Measurements from ENCODE around the gene RCAN1. TPM values are rescaled to one million over a fixed set of nuclear protein-coding genes. Genes with fewer than 3 reads are reported as not detected.

Gene RCAN1
- total and polyA plus RNA-seq, 2 of the 13 experiments (the other 11 are each of a cell fraction or from before 2014, with no cell fraction given), result 9.4 to 34.1 TPM

- no peak for TF ChIP-seq ZKSCAN8 (CRISPR knock-in tag; IDR thresholded peaks at IDR 0.05; ENCODE audit: borderline replicate concordance)
- TF ChIP-seq, protein P1, sequence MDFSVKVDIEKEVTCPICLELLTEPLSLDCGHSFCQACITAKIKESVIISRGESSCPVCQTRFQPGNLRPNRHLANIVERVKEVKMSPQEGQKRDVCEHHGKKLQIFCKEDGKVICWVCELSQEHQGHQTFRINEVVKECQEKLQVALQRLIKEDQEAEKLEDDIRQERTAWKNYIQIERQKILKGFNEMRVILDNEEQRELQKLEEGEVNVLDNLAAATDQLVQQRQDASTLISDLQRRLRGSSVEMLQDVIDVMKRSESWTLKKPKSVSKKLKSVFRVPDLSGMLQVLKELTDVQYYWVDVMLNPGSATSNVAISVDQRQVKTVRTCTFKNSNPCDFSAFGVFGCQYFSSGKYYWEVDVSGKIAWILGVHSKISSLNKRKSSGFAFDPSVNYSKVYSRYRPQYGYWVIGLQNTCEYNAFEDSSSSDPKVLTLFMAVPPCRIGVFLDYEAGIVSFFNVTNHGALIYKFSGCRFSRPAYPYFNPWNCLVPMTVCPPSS (IDR thresholded peaks at IDR 0.05), result no peak
- TF ChIP-seq ZNF382 (CRISPR knock-in tag; IDR thresholded peaks at IDR 0.05; ENCODE audit: borderline replicate concordance), result peak; percentile 89
- FAIRE-seq, result no peak
- Histone ChIP-seq H4K20me1 (ENCODE audit: insufficient read depth, low read length) (no peaks in the 10 kb centered on the region), H3K27me3 (ENCODE audit: control insufficient read depth in 1 of 2, insufficient read depth in 2 of 2, low read length in 2 of 2) (peaks cover 2 to 10% of the 10 kb centered on the region in 2 experiments; a peak in 3 of 5 replicates), H3K9ac (ENCODE audit: insufficient read depth, low read depth, low read length) (no peak overlapping the region), H3K4me2 (ENCODE audit: low read depth, low read length) (no peak overlapping the region), H3K36me3 (replicated peaks in 1 of 2; ENCODE audit: control insufficient read depth in 1 of 2, insufficient read depth in 2 of 2, low read length in 2 of 2) (no peaks in the 10 kb centered on the region), H3K9me3 (ENCODE audit: low read length) (peaks cover 12% of the 10 kb centered on the region; the same call in 1 of the 2 replicates), H3K27ac (ENCODE audit: extremely low read length, insufficient read depth, low read length) (no peak overlapping the region), H3K79me2 (ENCODE audit: insufficient read depth, low read length) (no peaks in the 10 kb centered on the region), H3K4me1 (ENCODE audit: insufficient read depth, low read length) (no peaks in the 10 kb centered on the region), H2AFZ (ENCODE audit: low read length) (no peak overlapping the region), H3K4me3 (replicated peaks in 1 of 3; ENCODE audit: insufficient read depth in 1 of 3, low read depth in 2 of 3, low read length in 3 of 3) (no peak overlapping the region)
- DNase-seq (ENCODE audit: low spot score), result no peak
- no TSS peak for BruUV-seq (replicated peaks)
- WGBS (ENCODE audit: low lambda C conversion rate), result 29% methylated on average over 1 of the region's 1 CpG
- CTCF ChIA-PET (ENCODE audit: low intra/inter-chr PET ratio, low total read pairs), result no interaction called here
- POLR2A ChIA-PET, result no interaction called here
- intact Hi-C loops (cut with micrococcal nuclease; ENCODE audit: unreplicated experiment), result no loop called here
- no peak for ATAC-seq
- in situ Hi-C loops (cut with HindIII; ENCODE audit: extremely low pct_ligation_motif_present, low pct_unique_long_range_greater_than_20kb), result no loop called here
Observed at GRCh38 chr21:34651642-34652041, 36.7 kb upstream of the RCAN1 start.

- in situ Hi-C loops (cut with HindIII; ENCODE audit: extremely low pct_ligation_motif_present, low pct_unique_long_range_greater_than_20kb), result no loop called here
- Histone ChIP-seq H3K4me3 (replicated peaks in 1 of 3; ENCODE audit: insufficient read depth in 1 of 3, low read depth in 2 of 3, low read length in 3 of 3) (no peak overlapping the region), H3K36me3 (replicated peaks in 1 of 2; ENCODE audit: control insufficient read depth in 1 of 2, insufficient read depth in 2 of 2, low read length in 2 of 2) (no peaks in the 10 kb centered on the region), H3K9me3 (ENCODE audit: low read length) (peaks cover 12% of the 10 kb centered on the region; the same call in 1 of the 2 replicates), H3K27me3 (ENCODE audit: control insufficient read depth in 1 of 2, insufficient read depth in 2 of 2, low read length in 2 of 2) (peaks cover 2 to 12% of the 10 kb centered on the region in 2 experiments; a peak in 3 of 5 replicates), H3K9ac (ENCODE audit: insufficient read depth, low read depth, low read length) (no peak overlapping the region), H4K20me1 (ENCODE audit: insufficient read depth, low read length) (no peaks in the 10 kb centered on the region), H3K4me1 (ENCODE audit: insufficient read depth, low read length) (no peaks in the 10 kb centered on the region), H3K27ac (ENCODE audit: extremely low read length, insufficient read depth, low read length) (no peak overlapping the region), H2AFZ (ENCODE audit: low read length) (no peak overlapping the region), H3K79me2 (ENCODE audit: insufficient read depth, low read length) (no peaks in the 10 kb centered on the region), H3K4me2 (ENCODE audit: low read depth, low read length) (no peak overlapping the region)
- CTCF ChIA-PET (ENCODE audit: low intra/inter-chr PET ratio, low total read pairs), result no interaction called here
- POLR2A ChIA-PET, result no interaction called here
- no peak for FAIRE-seq
- ATAC-seq, result no peak
- no peak for TF ChIP-seq ZFAT (CRISPR knock-in tag; conservative IDR thresholded peaks at IDR 0.05)
- no peak for TF ChIP-seq GABPB1 (CRISPR knock-in tag; IDR thresholded peaks at IDR 0.05)
- no peak for TF ChIP-seq ZBTB20 (CRISPR knock-in tag; IDR thresholded peaks at IDR 0.05; ENCODE audit: borderline replicate concordance, low read depth)
- TF ChIP-seq HNRNPK (IDR thresholded peaks at IDR 0.05; ENCODE audit: low read depth, low read length, poor library complexity, severe bottlenecking), result no peak
- TF ChIP-seq HIC2 (CRISPR knock-in tag; IDR thresholded peaks at IDR 0.05; ENCODE audit: low read depth), result no peak
- no peak for TF ChIP-seq YY1 (IDR thresholded peaks at IDR 0.05; ENCODE audit: insufficient read depth, insufficient replicate concordance, low read depth, low read length)
- TF ChIP-seq, protein P2, sequence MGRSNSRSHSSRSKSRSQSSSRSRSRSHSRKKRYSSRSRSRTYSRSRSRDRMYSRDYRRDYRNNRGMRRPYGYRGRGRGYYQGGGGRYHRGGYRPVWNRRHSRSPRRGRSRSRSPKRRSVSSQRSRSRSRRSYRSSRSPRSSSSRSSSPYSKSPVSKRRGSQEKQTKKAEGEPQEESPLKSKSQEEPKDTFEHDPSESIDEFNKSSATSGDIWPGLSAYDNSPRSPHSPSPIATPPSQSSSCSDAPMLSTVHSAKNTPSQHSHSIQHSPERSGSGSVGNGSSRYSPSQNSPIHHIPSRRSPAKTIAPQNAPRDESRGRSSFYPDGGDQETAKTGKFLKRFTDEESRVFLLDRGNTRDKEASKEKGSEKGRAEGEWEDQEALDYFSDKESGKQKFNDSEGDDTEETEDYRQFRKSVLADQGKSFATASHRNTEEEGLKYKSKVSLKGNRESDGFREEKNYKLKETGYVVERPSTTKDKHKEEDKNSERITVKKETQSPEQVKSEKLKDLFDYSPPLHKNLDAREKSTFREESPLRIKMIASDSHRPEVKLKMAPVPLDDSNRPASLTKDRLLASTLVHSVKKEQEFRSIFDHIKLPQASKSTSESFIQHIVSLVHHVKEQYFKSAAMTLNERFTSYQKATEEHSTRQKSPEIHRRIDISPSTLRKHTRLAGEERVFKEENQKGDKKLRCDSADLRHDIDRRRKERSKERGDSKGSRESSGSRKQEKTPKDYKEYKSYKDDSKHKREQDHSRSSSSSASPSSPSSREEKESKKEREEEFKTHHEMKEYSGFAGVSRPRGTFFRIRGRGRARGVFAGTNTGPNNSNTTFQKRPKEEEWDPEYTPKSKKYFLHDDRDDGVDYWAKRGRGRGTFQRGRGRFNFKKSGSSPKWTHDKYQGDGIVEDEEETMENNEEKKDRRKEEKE (IDR thresholded peaks at IDR 0.05), result no peak
- no peak for TF ChIP-seq CENPT (CRISPR knock-in tag; IDR thresholded peaks at IDR 0.05; ENCODE audit: low read depth)
- no peak for TF ChIP-seq ISL2 (CRISPR knock-in tag; IDR thresholded peaks at IDR 0.05)
- no peak for DNase-seq (ENCODE audit: low spot score)
- BruUV-seq (replicated peaks), result no TSS peak
- intact Hi-C loops (cut with micrococcal nuclease; ENCODE audit: unreplicated experiment), result no loop called here
- 0% methylated on average over 1 of the region's 1 CpG for WGBS (ENCODE audit: low lambda C conversion rate)
Observed at GRCh38 chr21:34650861-34651431, 36.0 kb upstream of the RCAN1 start.

Measured in HepG2 (cell line).